Panc1 (cell line): ENCODE data around the gene DARS2.

Source experiments
- CTCF ChIP-seq: fragments of 450-650 bp; IDR thresholded peaks from 2 replicates; pipeline ENCODE4 v1.5.1; 2017; ENCODE audit warnings: mild to moderate bottlenecking
- POLR2AphosphoS5 ChIP-seq: IDR thresholded peaks from 2 replicates; pipeline ENCODE4 v1.6.1; 2012; ENCODE audit warnings: mild to moderate bottlenecking, low read depth, low read length, moderate library complexity
- SIN3A ChIP-seq: IDR thresholded peaks from 2 replicates; pipeline ENCODE4 v1.6.1; 2012; ENCODE audit warnings: low read depth, mild to moderate bottlenecking, low read length, moderate library complexity, borderline replicate concordance; ENCODE audit not compliant: insufficient read depth

- TF ChIP-seq CTCF: no peak
- TF ChIP-seq SIN3A: no peak
- TF ChIP-seq POLR2AphosphoS5: no peak
Measured at GRCh38 chr1:173871500-173871899, 47.0 kb downstream of the DARS2 start.
